ENCODE measurements around the gene KTN1.

KTN1 gene

GRCh38 chr14:55701638-55702037 is 121.6 kb downstream of the KTN1 start:
- no peak for TF ChIP-seq CTCF (IDR thresholded peaks at IDR 0.05)
- no peak for TF ChIP-seq ZFX (IDR thresholded peaks at IDR 0.05; ENCODE audit: borderline replicate concordance)
- no peak overlapping the region for H3K27ac ChIP-seq

- TF ChIP-seq CTCF (IDR thresholded peaks at IDR 0.05) (no peak), ZFX (IDR thresholded peaks at IDR 0.05; ENCODE audit: borderline replicate concordance) (no peak)
- no peak overlapping the region for H3K27ac ChIP-seq
Observed at GRCh38 chr14:55702511-55702910, 122.5 kb downstream of the KTN1 start.

GRCh38 chr14:55704654-55705053 is 124.6 kb downstream of the KTN1 start:
- H3K27ac ChIP-seq, result no peak overlapping the region
- TF ChIP-seq ZFX (IDR thresholded peaks at IDR 0.05; ENCODE audit: borderline replicate concordance) (no peak), CTCF (IDR thresholded peaks at IDR 0.05) (no peak)

- no peak for TF ChIP-seq ZFX (IDR thresholded peaks at IDR 0.05; ENCODE audit: borderline replicate concordance)
- TF ChIP-seq CTCF (IDR thresholded peaks at IDR 0.05), result no peak
- H3K27ac ChIP-seq, result peak overlapping the region; percentile 2; the same call in 1 of the 2 replicates
Observed at GRCh38 chr14:55705651-55706364, 125.8 kb downstream of the KTN1 start.

- TF ChIP-seq ZFX (IDR thresholded peaks at IDR 0.05; ENCODE audit: borderline replicate concordance) (no peak), CTCF (IDR thresholded peaks at IDR 0.05) (no peak)
Observed at GRCh38 chr14:55706365-55706684, 126.3 kb downstream of the KTN1 start.

GRCh38 chr14:55706893-55707292 is 126.9 kb downstream of the KTN1 start:
- TF ChIP-seq ZFX (IDR thresholded peaks at IDR 0.05; ENCODE audit: borderline replicate concordance), result no peak
- TF ChIP-seq CTCF (IDR thresholded peaks at IDR 0.05), result no peak
- H3K27ac ChIP-seq, result no peak overlapping the region

More at GRCh38 chr14:55706365-55706684, 126.3 kb downstream of the KTN1 start:
- H3K27ac ChIP-seq, result peak overlapping the region; percentile 2; the same call in 1 of the 2 replicates

GRCh38 chr14:55707365-55707804 is 127.4 kb downstream of the KTN1 start:
- TF ChIP-seq CTCF (IDR thresholded peaks at IDR 0.05) (peak; percentile 81), ZFX (IDR thresholded peaks at IDR 0.05; ENCODE audit: borderline replicate concordance) (no peak)
- no peak overlapping the region for H3K27ac ChIP-seq

Measured in 22Rv1 (cell line).